RWPE2 (cell line): ENCODE measurements around the gene ITGAD.

Source experiments
- ATAC-seq: fragments of 200-7000 bp; cut with Tn5 transposase; 3 replicates; pipeline ENCODE4 v1.9.1; 2021; ENCODE audit warnings: low read depth
- DNase-seq: peaks from one replicate; pipeline ENCODE4 v3.0.0-alpha.2; 2020; ENCODE audit warnings: low spot score
- H3K27ac ChIP-seq: fragments of 450-650 bp; 2 replicates; pipeline ENCODE4 v1.5.1; 2017; ENCODE audit warnings: mild to moderate bottlenecking; ENCODE audit not compliant: poor library complexity, severe bottlenecking
- H3K27me3 ChIP-seq: fragments of 250-450 bp; sonication (Bioruptor Pico); 2 replicates; pipeline ENCODE4 v1.5.1; 2021; ENCODE audit warnings: mild to moderate bottlenecking, moderate library complexity; ENCODE audit not compliant: insufficient read depth, poor library complexity, severe bottlenecking
- H3K36me3 ChIP-seq: fragments of 250-450 bp; sonication (Bioruptor Pico); 2 replicates; pipeline ENCODE4 v1.5.1; 2020; ENCODE audit warnings: low read depth, mild to moderate bottlenecking, moderate library complexity
- H3K4me1 ChIP-seq: fragments of 250-450 bp; sonication (Bioruptor Pico); 2 replicates; pipeline ENCODE4 v1.5.1; 2021; ENCODE audit warnings: mild to moderate bottlenecking, moderate library complexity; ENCODE audit not compliant: insufficient read depth, poor library complexity, severe bottlenecking
- H3K4me3 ChIP-seq: fragments of 250-450 bp; sonication (Bioruptor Pico); 2 replicates; pipeline ENCODE4 v1.5.1; 2021; ENCODE audit warnings: mild to moderate bottlenecking, moderate library complexity; ENCODE audit not compliant: severe bottlenecking
- H3K9me3 ChIP-seq: fragments of 250-450 bp; sonication (Bioruptor Pico); 2 replicates; pipeline ENCODE4 v1.5.1; 2021; ENCODE audit warnings: mild to moderate bottlenecking, moderate library complexity; ENCODE audit not compliant: severe bottlenecking
- TF ChIP-seq, protein P1 (sequence below): fragments of 450-650 bp; IDR thresholded peaks from one replicate; pipeline ENCODE4 v1.5.1; 2017; ENCODE audit warnings: mild to moderate bottlenecking, moderate library complexity; ENCODE audit not compliant: poor library complexity, severe bottlenecking

ITGAD gene

DNA sequence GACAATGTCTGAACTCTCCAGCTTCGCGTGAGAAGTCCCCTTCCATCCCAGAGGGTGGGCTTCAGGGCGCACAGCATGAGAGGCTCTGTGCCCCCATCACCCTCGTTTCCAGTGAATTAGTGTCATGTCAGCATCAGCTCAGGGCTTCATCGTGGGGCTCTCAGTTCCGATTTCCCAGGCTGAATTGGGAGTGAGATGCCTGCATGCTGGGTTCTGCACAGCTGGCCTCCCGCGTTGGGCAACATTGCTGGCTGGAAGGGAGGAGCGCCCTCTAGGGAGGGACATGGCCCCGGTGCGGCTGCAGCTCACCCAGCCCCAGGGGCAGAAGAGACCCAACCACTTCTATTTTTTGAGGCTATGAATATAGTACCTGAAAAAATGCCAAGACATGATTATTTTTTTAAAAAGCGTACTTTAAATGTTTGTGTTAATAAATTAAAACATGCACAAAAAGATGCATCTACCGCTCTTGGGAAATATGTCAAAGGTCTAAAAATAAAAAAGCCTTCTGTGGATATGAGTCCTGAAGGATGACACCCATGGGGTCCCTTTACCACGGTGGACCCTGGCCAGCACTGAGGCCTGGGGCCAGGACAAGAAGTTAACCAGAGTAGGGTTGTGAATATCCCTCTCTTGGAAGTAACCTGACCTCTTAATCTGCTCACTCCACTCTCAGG, 10.5 kb upstream of the ITGAD start:
- no peaks in the 10 kb centered on the region for H3K27me3 ChIP-seq
- no peak for DNase-seq
- no peak overlapping the region for H3K4me3 ChIP-seq

DNA sequence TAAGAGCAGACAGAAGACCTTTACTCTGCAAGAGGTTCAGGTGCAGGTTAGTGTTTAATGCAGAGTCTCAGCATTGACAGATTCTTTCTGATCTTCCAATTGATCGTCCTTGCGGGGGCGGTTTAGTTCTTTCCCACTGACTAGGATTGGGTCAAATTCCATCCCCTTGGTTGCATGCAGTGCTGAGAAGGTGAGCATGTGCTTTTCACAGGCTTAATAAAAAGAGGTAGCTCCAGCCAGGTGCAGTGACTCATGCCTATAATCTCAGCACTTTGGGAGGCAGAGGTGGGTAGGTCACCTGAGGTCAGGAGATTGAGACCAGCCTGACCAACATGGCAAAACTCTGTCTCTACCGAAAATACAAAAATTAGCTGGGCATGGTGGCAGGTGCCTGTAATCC, 7.5 kb upstream of the ITGAD start:
- Histone ChIP-seq H3K4me1 (peaks cover 11% of the 10 kb centered on the region), H3K27ac (peak overlapping the region; percentile 10), H3K9me3 (no peaks in the 10 kb centered on the region), H3K4me3 (no peak overlapping the region), H3K27me3 (no peaks in the 10 kb centered on the region), H3K36me3 (no peaks in the 10 kb centered on the region)
- ATAC-seq (peak; percentile 74), DNase-seq (no peak)
- TF ChIP-seq, protein P1, sequence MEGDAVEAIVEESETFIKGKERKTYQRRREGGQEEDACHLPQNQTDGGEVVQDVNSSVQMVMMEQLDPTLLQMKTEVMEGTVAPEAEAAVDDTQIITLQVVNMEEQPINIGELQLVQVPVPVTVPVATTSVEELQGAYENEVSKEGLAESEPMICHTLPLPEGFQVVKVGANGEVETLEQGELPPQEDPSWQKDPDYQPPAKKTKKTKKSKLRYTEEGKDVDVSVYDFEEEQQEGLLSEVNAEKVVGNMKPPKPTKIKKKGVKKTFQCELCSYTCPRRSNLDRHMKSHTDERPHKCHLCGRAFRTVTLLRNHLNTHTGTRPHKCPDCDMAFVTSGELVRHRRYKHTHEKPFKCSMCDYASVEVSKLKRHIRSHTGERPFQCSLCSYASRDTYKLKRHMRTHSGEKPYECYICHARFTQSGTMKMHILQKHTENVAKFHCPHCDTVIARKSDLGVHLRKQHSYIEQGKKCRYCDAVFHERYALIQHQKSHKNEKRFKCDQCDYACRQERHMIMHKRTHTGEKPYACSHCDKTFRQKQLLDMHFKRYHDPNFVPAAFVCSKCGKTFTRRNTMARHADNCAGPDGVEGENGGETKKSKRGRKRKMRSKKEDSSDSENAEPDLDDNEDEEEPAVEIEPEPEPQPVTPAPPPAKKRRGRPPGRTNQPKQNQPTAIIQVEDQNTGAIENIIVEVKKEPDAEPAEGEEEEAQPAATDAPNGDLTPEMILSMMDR = no peak

More for the DNA sequence above, 10.5 kb upstream of the ITGAD start:
- Histone ChIP-seq H3K36me3 (no peaks in the 10 kb centered on the region), H3K27ac (no peak overlapping the region), H3K4me1 (peaks cover 11% of the 10 kb centered on the region), H3K9me3 (no peaks in the 10 kb centered on the region)
- TF ChIP-seq, protein P1 = peak; percentile 51
- no peak; the same call in 2 of the 3 replicates for ATAC-seq

DNA sequence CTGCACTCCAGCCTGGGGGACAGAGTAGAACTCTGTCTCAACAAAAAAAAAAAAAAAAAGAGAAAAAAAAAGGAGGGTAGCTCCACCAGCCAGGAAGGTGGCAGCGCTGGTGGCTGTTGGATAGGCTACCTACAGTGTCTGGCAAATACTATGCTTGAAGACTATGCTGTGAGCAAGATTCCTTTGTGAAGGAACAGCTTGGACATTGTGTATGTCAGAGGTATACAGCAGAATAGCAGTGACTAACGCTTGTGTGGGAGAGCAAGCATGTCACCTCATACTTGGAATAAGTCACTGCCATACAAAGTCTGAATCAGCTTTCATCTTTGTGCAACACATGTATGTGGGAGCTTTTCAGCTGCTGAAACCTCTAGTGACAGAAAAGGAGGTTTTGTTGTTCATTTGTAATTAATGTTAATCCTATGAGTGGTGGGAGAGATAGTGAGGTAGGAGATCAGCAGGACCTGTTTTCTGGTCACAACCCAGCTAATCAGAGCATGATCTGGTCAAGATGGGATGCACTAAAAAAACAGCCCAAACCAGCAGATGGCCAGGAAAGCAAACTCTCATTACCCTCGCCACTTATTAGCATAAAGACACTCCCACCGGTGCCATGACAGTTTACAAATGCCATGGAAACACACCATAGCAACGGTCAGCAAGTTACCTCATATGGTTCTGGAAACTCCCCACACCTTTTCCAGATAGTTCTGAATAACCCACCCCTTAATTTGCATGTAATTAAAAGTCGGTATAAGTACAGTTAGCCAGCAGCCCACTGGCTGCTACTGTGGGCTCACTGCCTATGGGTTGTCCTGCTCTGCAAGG, 6.8 kb upstream of the ITGAD start:
- Histone ChIP-seq H3K9me3 (no peaks in the 10 kb centered on the region), H3K4me3 (no peak overlapping the region), H3K4me1 (peaks cover 11% of the 10 kb centered on the region), H3K27ac (peak overlapping the region; percentile 10), H3K36me3 (no peaks in the 10 kb centered on the region), H3K27me3 (no peaks in the 10 kb centered on the region)
- ATAC-seq = peak; percentile 82
- TF ChIP-seq, protein P1 = no peak
- DNase-seq = no peak

DNA sequence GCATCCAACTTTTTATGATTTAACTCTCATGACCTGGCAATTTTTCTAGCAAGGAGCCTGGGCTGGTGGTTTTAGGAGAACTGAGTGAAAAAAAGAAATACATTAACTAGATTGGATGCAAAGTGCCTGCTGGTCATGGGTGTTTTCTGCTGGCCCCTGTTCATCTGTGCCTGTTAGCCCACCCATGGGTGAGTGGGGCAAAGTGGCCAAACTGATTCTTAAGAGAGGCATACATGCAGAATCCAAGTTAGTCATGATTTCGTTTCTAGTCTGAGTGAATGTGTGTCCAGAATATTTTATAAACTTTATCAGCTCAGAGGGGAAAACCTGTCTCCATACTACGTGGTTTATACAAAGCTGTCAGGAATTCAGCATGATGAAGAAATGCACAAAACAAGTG, 4.6 kb upstream of the ITGAD start:
- ATAC-seq = no peak
- no peak for DNase-seq
- no peak overlapping the region for H3K27ac ChIP-seq
- TF ChIP-seq, protein P1 = no peak
- peaks cover 11% of the 10 kb centered on the region for H3K4me1 ChIP-seq
- H3K27me3 ChIP-seq = no peaks in the 10 kb centered on the region
- H3K4me3 ChIP-seq = no peak overlapping the region
- no peaks in the 10 kb centered on the region for H3K36me3 ChIP-seq
- no peaks in the 10 kb centered on the region for H3K9me3 ChIP-seq
